Measurements from ENCODE around the gene CFAP299. TPM values are rescaled to one million over a fixed set of nuclear protein-coding genes. Genes with fewer than 3 reads are reported as not detected.

CFAP299 gene
- total RNA-seq, 1 experiment from 2014 or later, result not detected

GRCh38 chr4:80308466-80308822, 27.1 kb upstream of the CFAP299 start:
- Histone ChIP-seq H3F3A (ENCODE audit: insufficient read depth, low read depth) (no peaks in the 10 kb centered on the region), H3K27me3 (ENCODE audit: insufficient read depth, low read depth) (no peaks in the 10 kb centered on the region), H3K9me3 (ENCODE audit: insufficient read depth, low read depth) (no peaks in the 10 kb centered on the region), H4K20me1 (ENCODE audit: insufficient read depth) (no peaks in the 10 kb centered on the region), H3K36me3 (ENCODE audit: low read depth) (no peaks in the 10 kb centered on the region), H2AFZ (no peak overlapping the region), H3K79me2 (ENCODE audit: low read depth) (no peaks in the 10 kb centered on the region), H3K4me3 (no peak overlapping the region), H3K27ac (no peak overlapping the region), H3K4me1 (replicated peaks; ENCODE audit: insufficient read depth) (no peaks in the 10 kb centered on the region), H3K4me2 (no peak overlapping the region), H3K9me2 (ENCODE audit: insufficient read depth) (no peaks in the 10 kb centered on the region)
- CTCF ChIA-PET, result no interaction called here
- POLR2A ChIA-PET (ENCODE audit: unreplicated experiment), result interaction anchor here (0.5 kb wide), 1 partner anchor 35 kb away, joined by 3 read pairs; no protein-coding TSS in a partner anchor
- DNase-seq, result no peak
- no TSS peak for BruUV-seq (replicated peaks)
- intact Hi-C loops (cut with micrococcal nuclease; ENCODE audit: unreplicated experiment), result no loop called here
- TF ChIP-seq CTCF (conservative IDR thresholded peaks at IDR 0.05) (no peak), EZH2 (IDR thresholded peaks at IDR 0.05; ENCODE audit: low read depth) (no peak)

GRCh38 chr4:80309294-80310004, 26.1 kb upstream of the CFAP299 start:
- no peak for TF ChIP-seq CTCF (conservative IDR thresholded peaks at IDR 0.05)
- TF ChIP-seq EZH2 (IDR thresholded peaks at IDR 0.05; ENCODE audit: low read depth), result no peak
- Histone ChIP-seq H2AFZ (no peak overlapping the region), H3K9me2 (ENCODE audit: insufficient read depth) (no peaks in the 10 kb centered on the region), H3K27ac (no peak overlapping the region), H3K79me2 (ENCODE audit: low read depth) (no peaks in the 10 kb centered on the region), H3K4me2 (no peak overlapping the region), H3K4me3 (no peak overlapping the region), H3K4me1 (replicated peaks; ENCODE audit: insufficient read depth) (no peaks in the 10 kb centered on the region), H3F3A (ENCODE audit: insufficient read depth, low read depth) (no peaks in the 10 kb centered on the region), H3K9me3 (ENCODE audit: insufficient read depth, low read depth) (no peaks in the 10 kb centered on the region), H4K20me1 (ENCODE audit: insufficient read depth) (no peaks in the 10 kb centered on the region), H3K27me3 (ENCODE audit: insufficient read depth, low read depth) (no peaks in the 10 kb centered on the region), H3K36me3 (ENCODE audit: low read depth) (no peaks in the 10 kb centered on the region)
- intact Hi-C loops (cut with micrococcal nuclease; ENCODE audit: unreplicated experiment), result no loop called here
- DNase-seq, result no peak
- POLR2A ChIA-PET (ENCODE audit: unreplicated experiment), result no interaction called here
- CTCF ChIA-PET, result no interaction called here
- BruUV-seq (replicated peaks), result no TSS peak

GRCh38 chr4:80311130-80311529, 24.4 kb upstream of the CFAP299 start:
- Histone ChIP-seq H3K9me3 (ENCODE audit: insufficient read depth, low read depth) (no peaks in the 10 kb centered on the region), H3K79me2 (ENCODE audit: low read depth) (no peaks in the 10 kb centered on the region), H2AFZ (no peak overlapping the region), H3F3A (ENCODE audit: insufficient read depth, low read depth) (no peaks in the 10 kb centered on the region), H3K4me1 (replicated peaks; ENCODE audit: insufficient read depth) (no peaks in the 10 kb centered on the region), H3K4me2 (no peak overlapping the region), H3K36me3 (ENCODE audit: low read depth) (no peaks in the 10 kb centered on the region), H3K27me3 (ENCODE audit: insufficient read depth, low read depth) (no peaks in the 10 kb centered on the region), H3K27ac (no peak overlapping the region), H3K4me3 (no peak overlapping the region), H3K9me2 (ENCODE audit: insufficient read depth) (no peaks in the 10 kb centered on the region), H4K20me1 (ENCODE audit: insufficient read depth) (no peaks in the 10 kb centered on the region)
- BruUV-seq (replicated peaks), result no TSS peak
- no peak for TF ChIP-seq CTCF (conservative IDR thresholded peaks at IDR 0.05)
- no peak for TF ChIP-seq EZH2 (IDR thresholded peaks at IDR 0.05; ENCODE audit: low read depth)
- DNase-seq, result no peak
- CTCF ChIA-PET, result interaction anchor here (0.7 kb wide), 1 partner anchor 19 kb away, joined by 7 read pairs; no protein-coding TSS in a partner anchor
- intact Hi-C loops (cut with micrococcal nuclease; ENCODE audit: unreplicated experiment), result no loop called here
- POLR2A ChIA-PET (ENCODE audit: unreplicated experiment), result interaction anchor here (0.6 kb wide), 1 partner anchor 12 kb away, joined by 5 read pairs; no protein-coding TSS in a partner anchor
